HG02970 (cell line): ENCODE data around the gene SLC8B1.

ENCODE experiments used
- ATAC-seq: cut with Tn5 transposase; IDR thresholded peaks from one replicate; pipeline ENCODE4 v1.9.1; 2021; ENCODE audit warnings: mild to moderate bottlenecking, moderate library complexity, moderate number of reproducible peaks; ENCODE audit not compliant: unreplicated experiment, low FRiP score

SLC8B1 gene

DNA sequence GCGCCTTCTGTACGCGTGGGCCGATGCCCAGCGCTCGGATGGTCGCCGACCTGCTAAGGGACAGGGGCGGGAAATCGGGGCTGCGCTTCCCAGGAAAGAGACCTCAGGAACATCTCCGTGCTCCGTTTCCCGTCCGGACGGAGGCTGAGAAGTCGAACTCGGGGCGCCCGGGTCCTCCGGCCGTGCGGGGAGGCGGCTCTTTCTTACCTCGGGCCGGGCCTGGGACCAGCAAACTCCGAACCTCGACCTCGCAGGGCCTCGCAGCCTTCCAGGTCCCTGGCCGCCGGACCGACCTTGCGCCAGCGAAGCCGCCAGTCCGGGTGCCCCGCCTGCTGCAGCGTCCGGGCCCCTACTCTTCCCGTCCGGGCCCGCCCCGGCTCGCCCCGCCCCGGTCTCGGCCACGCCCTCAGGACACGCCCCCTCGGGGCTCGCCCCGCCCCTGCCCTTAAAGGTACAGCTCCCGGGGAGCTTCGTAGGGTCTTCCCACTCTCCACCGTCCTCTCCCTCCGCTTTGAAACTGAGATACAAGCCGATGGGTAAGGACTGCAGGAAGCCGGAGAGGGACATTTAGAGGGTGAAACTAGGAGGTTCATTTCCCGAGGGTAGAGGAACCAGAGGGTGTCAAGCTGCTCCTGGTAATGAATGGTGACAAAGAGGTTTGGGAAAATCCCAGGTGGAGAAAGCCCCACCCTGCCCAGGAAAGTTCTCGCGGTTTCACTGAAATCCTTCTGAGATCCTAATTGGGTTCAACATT lies at the start of gene SLC8B1:
Gene SLC8B1, minus strand, starts transcription at position 324 of the 754 bp plus-strand sequence. CDS start 2,231 bp downstream, outside the sequence.
- peak; percentile 91 for ATAC-seq

DNA sequence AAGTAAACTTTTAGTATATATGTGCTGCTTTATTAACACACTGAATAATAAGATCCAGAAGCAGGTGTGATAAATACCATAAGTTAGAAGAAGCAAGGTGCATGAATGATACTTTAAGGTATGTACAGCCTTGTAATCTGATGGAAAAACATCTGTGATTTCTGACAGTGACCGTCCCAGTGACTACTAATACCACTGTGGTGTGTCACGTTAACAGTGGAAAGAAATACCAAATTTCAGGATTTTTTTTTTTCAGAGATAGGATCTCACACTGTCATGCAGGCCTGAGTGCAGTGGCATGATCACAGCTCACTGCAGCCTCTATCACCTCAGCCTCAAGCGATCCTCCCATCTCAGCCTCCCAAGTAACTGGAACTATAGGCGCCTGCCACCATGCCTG lies 47.3 kb upstream of the SLC8B1 start:
- no peak for ATAC-seq

DNA sequence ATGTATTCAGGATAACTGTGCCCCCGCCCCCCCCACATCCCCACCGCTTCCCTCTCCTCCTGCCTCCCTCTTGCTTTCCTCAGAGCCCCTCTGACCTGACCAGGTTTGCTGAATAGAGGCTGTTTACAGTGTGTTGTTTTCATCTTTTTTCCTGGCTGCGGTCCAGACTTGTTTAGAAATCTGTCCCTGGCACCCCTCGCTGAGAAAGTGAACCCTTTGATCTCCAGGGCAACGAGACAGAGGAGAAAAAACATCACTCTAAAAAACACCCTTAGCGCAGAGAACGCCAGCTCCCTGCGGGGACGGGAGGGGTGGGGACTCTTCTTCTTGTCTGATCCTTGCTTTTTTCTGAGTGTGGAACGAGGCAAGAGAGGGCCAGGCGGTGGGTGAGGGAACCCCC lies 46.3 kb upstream of the SLC8B1 start:
- ATAC-seq = no peak

DNA sequence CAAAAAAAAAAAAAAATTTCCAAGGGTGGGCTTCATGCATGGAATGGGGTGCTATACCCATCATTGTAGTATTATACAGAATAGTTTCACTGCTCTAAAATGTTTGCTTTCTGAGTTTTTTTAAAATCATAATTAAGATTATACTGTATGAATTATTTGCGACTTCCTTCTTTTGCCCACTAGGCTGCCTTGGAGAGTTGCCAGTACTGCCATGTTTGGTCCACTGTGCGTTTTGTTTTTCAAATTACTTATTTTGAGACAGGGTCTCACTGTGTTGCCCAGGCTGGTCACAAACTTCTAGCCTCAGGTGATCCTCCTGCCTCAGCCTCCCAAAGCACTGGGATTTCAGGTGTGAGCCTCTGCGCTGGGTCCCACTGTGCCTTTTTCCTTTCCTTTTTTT lies 43.4 kb upstream of the SLC8B1 start:
- ATAC-seq = no peak

DNA sequence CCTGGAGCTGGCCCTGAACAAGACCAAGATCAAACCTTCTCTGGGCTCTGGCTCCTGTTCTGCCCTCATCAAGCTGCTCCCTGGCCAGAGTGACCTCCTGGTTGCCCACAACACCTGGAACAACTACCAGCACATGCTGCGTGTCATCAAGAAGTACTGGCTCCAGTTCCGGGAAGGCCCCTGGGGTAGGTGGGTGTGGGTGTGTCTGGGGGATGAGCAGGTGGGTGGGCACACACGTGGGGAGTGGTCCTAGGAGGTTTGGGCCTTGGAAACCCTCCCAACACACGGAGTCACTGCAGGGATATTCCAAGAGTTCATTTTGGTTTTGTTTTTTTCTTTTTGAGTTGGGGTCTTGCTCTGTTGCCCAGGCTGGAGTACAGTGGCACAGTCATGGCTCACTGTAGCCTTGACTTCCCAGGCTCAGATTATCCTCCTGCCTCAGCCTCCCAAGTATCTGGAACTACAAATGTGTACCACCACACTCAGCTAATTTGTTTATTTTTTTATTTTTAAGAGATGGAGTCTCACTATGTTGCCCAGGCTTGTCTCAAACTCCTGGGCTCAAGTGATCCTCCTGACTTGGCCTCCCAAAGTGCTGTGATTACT lies 40.0 kb upstream of the SLC8B1 start:
- ATAC-seq = no peak

DNA sequence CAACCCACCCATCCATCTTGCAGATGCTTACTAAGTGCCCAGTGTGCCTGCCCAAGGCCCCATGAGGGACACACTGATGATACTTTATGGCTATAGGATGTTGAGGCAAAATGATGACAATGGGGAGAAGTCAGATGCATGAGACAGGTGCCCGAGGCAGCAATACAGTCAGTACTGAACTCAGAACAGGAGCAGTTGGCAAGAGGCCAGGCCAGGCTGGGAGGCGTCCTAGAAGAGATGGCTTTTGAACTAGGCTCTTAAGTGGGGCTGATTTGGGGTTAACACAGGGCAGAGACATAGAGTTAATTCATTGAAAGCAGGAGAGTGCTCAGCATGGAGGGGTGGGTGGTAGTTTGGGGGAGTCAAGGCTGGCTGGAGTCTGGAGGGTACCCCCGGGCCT lies 39.1 kb upstream of the SLC8B1 start:
- ATAC-seq = no peak

DNA sequence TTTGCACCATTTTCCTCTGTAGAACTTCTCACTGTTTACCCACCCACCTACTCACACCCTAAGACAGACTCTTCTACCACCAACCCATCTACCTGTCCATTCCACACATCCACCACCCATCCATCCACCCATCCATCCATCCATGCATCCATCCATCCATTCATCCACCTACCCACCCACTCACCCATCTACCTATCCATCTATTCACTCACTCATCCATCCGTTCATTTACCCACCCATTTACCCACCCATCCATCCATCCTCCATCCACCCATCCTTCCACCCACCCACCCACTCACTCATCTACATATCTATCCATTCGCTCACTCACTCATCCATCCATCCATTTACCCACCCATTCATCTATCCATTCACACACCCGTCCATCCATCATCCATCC lies 38.5 kb upstream of the SLC8B1 start:
- no peak for ATAC-seq

DNA sequence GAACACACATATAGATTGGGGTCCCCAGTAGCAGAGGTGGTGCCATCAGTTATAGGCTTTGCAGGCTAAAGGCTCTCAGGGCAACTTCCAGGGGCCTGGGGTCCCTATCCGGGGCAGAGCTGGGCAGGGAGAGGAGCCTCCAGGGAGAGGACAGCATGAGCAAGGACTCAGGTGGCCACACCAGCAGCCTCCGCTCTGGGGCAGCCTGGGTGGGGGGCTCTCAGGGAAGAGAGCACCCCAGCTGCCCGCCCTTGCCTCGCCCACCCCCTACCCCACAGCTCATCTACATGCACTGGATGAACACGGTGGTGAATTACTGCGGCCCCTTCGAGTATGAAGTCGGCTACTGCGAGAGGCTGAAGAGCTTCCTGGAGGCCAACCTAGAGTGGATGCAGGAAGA lies 37.5 kb upstream of the SLC8B1 start:
- no peak for ATAC-seq

DNA sequence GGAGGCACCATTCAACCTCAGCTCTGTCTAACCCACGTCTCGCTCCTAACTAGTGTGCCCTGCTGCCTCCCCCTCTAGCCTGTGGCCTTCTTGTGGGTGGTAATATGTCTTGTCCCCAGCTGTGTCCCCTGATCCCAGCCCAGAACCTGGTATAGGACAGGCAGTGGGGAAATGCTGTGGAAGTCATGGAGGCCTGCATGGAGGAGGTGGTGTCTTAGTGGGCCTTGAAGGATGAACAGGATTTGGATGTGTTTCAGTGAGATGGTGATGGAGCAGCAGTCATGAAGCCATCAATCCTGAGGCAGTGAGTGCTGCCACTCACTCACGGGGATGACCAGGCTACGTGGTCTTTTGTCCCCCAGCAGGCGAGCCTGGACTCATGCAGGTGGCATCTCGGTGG lies 36.9 kb upstream of the SLC8B1 start:
- ATAC-seq = no peak

DNA sequence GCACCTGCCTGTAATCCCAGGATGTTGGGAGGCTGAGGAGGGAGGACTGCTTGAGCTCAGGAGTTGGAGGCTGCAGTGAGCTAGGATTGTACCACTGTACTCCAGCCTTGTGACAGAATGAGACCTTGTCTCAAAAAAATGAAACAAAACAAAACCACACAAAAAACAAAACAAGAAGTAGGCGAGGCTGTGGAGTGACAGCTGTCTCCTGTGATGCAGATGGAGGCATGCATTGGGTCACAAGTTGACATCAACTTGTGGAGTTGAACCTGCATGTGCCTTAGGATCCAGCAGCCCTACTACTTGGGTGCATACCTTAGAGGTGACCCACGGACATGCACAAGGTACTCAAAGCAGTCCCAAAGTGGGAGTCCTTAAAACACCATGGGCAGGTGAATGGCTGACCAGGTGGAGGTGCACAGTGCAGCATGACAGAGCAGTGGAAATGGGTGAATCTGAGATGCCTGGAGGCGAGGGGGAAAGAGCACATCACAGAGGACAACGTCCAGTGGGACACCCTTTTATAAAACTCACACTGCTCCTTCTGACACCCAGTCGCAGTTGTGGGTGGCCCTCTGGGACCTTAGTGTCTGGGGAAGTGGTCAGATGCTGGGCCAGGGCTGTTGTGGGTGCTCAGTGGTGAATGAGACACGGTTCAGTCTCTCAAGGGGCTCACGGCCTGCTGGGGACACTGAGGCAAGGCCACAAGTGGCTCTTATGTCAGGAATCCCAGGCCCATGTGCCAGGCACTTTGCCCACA lies 36.2 kb upstream of the SLC8B1 start:
- no peak for ATAC-seq

DNA sequence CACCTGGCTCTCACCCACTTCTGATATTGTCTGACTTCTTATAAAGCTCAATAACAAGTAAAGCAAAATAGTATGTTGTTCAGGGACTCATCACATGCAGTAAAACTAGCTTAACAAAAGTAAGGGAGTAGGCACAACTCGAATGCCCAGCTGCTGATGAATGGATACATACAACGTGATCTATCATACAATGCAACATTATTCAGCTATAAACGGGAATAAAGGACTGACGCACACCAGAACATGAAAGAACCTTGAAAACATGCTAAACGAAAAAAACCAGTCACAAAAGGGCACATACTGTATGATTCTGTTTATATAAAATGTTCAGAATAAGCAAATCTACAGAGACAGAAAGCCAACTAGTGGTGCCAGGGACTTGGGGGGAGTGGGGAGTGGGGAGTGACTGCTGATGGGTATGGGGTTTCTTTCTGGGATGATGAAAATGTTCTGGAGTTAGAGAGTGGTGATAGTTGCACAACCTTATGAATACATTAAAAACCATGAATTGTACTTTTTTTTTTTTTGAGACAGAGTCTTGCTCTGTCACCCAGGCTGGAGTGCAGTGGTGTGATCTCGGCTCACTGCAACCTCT lies 34.6 kb upstream of the SLC8B1 start:
- ATAC-seq = no peak

DNA sequence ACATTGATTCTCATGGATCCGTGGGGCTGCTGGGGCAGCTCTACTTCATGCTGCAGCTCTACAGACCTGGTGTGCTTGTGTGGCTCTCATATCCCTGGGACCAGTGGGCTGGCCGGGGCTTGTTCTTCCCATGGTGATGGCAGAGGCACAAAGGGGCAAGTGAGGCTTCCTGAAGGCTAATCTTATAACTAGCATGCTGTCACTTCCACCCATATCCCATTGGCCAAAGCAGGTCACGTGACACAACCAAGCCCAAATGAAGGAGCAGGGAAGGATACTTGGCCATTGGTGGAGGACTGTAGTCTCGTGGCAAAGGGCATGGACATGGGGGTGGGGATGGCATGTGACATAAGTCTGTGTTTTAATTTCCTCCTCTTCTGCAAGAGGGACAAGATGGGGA lies 33.4 kb upstream of the SLC8B1 start:
- ATAC-seq = no peak

DNA sequence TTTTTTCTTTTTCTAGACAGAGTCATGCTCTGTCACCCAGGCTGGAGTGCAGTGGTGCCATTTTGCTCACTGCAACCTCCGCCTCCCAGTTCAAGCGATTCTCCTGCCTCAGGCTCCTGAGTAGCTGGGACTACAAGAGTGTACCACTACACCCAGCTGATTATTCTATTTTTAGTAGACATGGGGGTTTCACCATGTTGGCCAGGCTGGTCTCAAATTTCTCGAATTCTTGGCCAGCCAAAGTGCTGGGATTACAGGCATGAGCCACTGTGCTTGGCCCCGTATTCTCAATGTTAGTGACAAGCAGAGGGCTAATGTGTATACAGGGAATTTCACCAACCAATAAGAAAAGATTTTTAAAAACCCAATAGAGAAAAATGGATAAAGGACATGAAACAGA lies 31.9 kb upstream of the SLC8B1 start:
- ATAC-seq = no peak

DNA sequence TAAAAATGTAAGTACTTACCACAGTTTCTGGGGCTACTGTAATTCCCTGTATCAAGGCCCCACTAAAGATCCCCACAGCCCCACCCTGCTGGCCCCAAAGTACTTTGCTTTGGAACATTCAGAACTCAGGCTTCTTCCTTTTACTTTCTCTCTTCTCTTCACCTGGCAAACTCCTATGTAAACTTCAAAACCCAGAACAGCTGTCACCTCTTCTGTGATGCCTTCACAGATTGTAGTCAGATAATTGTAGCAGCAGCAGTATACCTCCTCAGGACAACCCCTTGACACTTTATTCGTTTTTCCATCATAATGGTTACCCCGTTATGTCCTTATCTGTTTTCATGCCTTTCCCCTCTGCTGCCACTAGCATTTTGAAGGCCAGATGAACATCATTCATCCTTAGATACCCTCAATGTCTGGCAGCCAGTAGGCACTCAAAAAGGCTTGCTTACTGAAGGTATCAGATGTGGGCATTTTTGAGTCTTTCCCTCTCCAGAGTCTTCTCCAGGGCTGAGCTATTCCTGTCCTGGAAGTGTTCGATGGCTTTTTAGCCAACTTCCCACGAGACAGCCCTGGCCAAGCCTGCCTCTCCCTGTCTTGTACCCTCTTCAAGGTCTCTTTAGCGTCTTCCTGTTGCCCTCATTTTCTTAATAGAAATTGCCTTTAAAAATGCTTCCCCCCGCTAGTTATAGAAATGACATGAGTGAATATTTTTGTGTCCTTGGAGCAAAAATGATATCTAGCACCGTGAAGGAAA lies 30.9 kb upstream of the SLC8B1 start:
- no peak for ATAC-seq

DNA sequence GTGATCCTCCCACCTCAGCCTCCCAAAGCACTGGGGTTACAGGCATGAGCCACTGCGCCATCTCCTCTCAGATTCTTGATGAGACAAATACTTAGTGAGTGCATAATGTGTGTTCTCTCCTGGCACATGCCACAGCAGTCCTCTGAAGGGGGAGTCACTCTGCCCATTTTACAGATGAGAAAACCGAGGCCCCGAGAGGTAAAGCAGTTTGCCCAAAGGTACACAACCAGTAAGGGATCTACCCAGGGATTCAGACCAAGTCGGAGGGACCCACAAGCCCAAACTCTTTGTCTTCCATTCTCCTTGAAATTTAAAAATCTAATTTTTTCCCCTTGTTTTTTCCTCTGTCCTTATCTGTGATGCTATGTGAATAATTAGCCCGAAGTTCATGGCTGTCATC lies 29.8 kb upstream of the SLC8B1 start:
- no peak for ATAC-seq

DNA sequence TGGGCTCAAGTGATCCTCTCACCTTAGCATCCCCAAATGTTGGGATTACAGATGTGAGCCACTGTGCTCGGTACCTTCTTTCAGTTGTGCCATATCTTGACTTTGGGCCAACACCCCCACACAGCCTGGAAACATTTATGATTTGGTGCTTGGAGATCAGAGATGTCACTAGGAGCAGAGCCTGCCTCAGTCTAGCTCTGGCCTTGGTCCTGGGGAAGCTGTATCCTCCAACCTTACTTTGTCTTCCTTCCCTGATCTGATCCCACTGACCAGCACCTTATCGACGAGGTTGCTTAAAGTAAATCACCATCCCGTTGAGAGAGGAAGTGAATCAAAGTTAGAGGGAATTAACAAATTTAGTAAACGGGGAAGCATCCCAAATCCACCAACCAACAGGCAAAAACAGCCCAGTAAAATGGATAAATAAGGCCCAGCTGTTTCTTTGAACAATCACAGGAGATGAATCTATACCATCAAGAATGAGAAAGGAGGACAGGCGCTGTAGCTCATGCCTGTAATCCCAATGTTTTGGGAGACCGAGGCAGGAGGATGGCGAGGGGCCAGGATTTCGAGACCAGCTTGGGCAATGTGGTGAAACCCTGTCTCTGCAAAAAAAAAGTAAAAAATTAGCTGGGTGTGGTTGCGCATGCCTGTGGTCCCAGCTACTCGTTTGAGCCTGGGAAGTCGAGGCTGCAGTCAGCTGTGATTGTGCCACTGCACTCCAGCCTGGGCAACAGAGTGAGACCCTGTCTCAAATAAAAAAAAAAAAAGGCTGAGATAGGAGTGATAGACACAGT lies 26.9 kb upstream of the SLC8B1 start:
- ATAC-seq = no peak

DNA sequence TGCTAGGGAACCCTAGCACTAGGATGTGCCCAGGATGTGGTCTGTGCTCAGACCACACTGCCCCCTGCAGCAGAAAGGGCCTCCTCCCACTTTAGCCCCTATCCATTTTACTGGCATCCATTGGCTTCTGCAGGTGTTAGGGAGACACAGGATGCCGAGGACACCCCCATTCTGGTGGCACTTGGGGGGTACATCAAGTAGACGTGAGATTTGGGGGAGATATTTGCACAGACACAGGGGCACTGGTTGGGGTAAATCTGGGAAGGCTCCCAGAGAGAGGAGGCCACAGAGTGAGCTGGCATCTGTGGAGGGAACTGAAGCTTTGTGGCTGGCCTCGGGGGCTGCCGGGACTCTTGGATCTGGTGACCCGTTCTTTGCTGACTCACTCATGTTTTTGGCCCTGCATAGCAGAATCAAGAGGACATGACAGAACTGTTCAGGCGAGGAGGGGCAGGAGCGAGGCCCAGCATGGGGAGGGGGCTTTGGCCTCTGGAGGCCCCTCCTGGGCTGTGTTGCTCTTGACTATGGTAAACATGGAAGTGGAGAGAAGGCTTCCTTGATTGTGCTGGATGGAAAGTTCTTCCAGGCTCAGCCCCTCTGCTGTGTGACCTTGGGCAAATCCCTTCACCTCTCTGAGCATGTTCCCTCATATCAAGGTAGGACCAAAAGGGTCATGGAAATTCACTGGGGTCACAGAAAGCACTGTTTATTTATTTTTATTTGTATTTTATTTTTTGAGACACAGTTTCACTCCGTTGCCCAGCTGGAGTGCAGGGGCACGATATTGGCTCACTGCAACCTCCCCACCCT lies 25.2 kb upstream of the SLC8B1 start:
- no peak for ATAC-seq

DNA sequence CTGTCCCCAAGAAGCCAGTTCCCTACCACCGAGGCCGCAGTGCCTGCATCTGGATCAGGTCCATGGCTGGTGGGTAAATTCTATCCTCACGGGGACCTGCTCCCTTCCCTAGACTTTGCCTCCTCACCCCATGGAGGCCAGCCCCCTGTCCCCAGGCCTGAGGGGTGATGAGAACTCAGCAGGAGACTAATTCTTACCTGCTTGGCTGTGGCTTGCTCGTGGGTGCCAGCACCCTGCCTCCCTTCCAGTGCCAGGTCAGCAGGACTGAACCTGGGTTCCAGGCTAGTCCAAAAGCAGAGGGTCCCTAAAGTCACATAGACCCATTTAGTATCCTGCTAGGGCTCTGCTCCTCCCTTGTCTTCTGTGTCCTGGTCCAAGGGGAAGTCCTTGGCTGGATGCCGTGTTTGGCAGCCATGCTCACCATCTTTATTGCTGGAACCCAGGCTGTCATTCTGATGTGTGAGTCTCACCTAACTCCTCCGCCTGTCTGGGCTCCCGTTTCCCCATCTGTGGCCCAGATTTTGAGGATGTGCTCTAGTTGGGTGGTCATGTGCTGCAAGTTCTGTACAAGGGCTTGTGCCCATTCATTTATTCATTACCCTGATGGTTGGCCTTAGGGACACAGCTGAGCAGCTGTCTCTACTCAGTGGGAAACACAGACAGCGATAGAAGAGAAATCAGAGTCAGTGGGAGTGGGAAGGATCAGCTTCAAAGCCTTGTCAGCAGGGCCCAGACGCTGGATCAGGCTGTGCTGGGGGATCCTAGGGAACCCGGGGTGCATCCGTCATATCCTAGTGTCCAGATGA lies 24.4 kb upstream of the SLC8B1 start:
- no peak for ATAC-seq
